Liver (tissue), 3 donors: ENCODE data around the gene SLCO2A1.

ENCODE experiments used
- EGR1 ChIP-seq, 2 donors: IDR thresholded peaks; 2 replicates each; pipeline ENCODE4 v1.6.1; 2016 to 2018; ENCODE audit warnings: antibody characterized with exemption in 2 of 2, low read depth in 2 of 2
- FOXA1 ChIP-seq: IDR thresholded peaks from 2 replicates; pipeline ENCODE4 v1.6.1; 2016; ENCODE audit warnings: antibody characterized with exemption
- RAD21 ChIP-seq, 2 donors: IDR thresholded peaks; 2 replicates each; pipeline ENCODE4 v1.6.1; 2016; ENCODE audit warnings: antibody characterized with exemption in 2 of 2, mild to moderate bottlenecking in 2 of 2
- RXRA ChIP-seq, 2 donors: IDR thresholded peaks; 2 replicates each; pipeline ENCODE4 v1.6.1; 2017 to 2018; ENCODE audit warnings: antibody characterized with exemption in 2 of 2, mild to moderate bottlenecking in 1 of 2
- TAF1 ChIP-seq: conservative IDR thresholded peaks from 2 replicates; pipeline ENCODE4 v1.6.1; 2016; ENCODE audit warnings: antibody characterized with exemption, mild to moderate bottlenecking
- TF ChIP-seq, protein P1 (sequence below): IDR thresholded peaks from 2 replicates; pipeline ENCODE4 v1.6.1; 2016; ENCODE audit warnings: antibody characterized with exemption
- TF ChIP-seq, protein P2 (sequence below): fragments of 150-350 bp; IDR thresholded peaks from 2 replicates; pipeline ENCODE4 v1.5.1; 2017; ENCODE audit warnings: improper control_type of control experiment, low read depth, low read length; ENCODE audit not compliant: missing input control
- TF ChIP-seq, protein P3 (sequence below): IDR thresholded peaks from 2 replicates; pipeline ENCODE4 v1.6.1; 2016; ENCODE audit warnings: antibody characterized with exemption, mild to moderate bottlenecking
- TF ChIP-seq, protein P4 (sequence below): IDR thresholded peaks from 2 replicates; pipeline ENCODE4 v1.6.1; 2016; ENCODE audit warnings: antibody characterized with exemption
- TF ChIP-seq, protein P5 (sequence below): IDR thresholded peaks from 2 replicates; pipeline ENCODE4 v1.6.1; 2016; ENCODE audit warnings: antibody characterized with exemption
- donor health status: healthy.
- donor health status: healthy.

DNA sequence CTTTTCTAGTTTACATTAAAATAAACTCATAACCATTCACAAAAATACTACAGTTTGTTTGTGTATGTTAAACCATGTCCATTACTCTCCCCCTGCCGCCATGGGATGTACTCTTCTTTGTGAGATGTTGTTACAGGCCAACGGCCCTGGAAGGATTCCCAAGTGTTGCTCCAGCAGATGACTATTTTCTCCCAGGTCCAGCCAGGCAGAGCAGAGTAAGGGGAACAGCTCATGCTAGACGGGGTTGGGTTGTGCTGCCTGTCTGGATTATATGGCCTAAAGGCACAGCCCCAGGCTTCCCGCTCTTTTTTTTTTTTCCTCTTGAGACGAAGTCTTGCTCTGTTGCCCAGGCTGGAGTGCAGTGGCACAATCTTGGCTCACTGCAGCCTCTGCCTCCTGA lies 24.5 kb upstream of the SLCO2A1 start:
- TF ChIP-seq, protein P1, sequence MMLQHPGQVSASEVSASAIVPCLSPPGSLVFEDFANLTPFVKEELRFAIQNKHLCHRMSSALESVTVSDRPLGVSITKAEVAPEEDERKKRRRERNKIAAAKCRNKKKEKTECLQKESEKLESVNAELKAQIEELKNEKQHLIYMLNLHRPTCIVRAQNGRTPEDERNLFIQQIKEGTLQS: no peak
- TF ChIP-seq, protein P2, sequence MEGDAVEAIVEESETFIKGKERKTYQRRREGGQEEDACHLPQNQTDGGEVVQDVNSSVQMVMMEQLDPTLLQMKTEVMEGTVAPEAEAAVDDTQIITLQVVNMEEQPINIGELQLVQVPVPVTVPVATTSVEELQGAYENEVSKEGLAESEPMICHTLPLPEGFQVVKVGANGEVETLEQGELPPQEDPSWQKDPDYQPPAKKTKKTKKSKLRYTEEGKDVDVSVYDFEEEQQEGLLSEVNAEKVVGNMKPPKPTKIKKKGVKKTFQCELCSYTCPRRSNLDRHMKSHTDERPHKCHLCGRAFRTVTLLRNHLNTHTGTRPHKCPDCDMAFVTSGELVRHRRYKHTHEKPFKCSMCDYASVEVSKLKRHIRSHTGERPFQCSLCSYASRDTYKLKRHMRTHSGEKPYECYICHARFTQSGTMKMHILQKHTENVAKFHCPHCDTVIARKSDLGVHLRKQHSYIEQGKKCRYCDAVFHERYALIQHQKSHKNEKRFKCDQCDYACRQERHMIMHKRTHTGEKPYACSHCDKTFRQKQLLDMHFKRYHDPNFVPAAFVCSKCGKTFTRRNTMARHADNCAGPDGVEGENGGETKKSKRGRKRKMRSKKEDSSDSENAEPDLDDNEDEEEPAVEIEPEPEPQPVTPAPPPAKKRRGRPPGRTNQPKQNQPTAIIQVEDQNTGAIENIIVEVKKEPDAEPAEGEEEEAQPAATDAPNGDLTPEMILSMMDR: no peak
- TF ChIP-seq TAF1 (no peak), FOXA1 (no peak), EGR1 (IDR thresholded peaks at IDR 0.05; ENCODE audit: low read depth in 2 of 2) (no peak), RAD21 (IDR thresholded peaks at IDR 0.05) (no peak), RXRA (IDR thresholded peaks at IDR 0.05) (no peak)
- TF ChIP-seq, protein P3, sequence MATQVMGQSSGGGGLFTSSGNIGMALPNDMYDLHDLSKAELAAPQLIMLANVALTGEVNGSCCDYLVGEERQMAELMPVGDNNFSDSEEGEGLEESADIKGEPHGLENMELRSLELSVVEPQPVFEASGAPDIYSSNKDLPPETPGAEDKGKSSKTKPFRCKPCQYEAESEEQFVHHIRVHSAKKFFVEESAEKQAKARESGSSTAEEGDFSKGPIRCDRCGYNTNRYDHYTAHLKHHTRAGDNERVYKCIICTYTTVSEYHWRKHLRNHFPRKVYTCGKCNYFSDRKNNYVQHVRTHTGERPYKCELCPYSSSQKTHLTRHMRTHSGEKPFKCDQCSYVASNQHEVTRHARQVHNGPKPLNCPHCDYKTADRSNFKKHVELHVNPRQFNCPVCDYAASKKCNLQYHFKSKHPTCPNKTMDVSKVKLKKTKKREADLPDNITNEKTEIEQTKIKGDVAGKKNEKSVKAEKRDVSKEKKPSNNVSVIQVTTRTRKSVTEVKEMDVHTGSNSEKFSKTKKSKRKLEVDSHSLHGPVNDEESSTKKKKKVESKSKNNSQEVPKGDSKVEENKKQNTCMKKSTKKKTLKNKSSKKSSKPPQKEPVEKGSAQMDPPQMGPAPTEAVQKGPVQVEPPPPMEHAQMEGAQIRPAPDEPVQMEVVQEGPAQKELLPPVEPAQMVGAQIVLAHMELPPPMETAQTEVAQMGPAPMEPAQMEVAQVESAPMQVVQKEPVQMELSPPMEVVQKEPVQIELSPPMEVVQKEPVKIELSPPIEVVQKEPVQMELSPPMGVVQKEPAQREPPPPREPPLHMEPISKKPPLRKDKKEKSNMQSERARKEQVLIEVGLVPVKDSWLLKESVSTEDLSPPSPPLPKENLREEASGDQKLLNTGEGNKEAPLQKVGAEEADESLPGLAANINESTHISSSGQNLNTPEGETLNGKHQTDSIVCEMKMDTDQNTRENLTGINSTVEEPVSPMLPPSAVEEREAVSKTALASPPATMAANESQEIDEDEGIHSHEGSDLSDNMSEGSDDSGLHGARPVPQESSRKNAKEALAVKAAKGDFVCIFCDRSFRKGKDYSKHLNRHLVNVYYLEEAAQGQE: no peak
- TF ChIP-seq, protein P4, sequence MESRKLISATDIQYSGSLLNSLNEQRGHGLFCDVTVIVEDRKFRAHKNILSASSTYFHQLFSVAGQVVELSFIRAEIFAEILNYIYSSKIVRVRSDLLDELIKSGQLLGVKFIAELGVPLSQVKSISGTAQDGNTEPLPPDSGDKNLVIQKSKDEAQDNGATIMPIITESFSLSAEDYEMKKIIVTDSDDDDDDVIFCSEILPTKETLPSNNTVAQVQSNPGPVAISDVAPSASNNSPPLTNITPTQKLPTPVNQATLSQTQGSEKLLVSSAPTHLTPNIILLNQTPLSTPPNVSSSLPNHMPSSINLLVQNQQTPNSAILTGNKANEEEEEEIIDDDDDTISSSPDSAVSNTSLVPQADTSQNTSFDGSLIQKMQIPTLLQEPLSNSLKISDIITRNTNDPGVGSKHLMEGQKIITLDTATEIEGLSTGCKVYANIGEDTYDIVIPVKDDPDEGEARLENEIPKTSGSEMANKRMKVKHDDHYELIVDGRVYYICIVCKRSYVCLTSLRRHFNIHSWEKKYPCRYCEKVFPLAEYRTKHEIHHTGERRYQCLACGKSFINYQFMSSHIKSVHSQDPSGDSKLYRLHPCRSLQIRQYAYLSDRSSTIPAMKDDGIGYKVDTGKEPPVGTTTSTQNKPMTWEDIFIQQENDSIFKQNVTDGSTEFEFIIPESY: no peak
- TF ChIP-seq, protein P5, sequence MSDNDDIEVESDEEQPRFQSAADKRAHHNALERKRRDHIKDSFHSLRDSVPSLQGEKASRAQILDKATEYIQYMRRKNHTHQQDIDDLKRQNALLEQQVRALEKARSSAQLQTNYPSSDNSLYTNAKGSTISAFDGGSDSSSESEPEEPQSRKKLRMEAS: no peak
